GM12872 (cell line): Measurements from ENCODE around the gene PTPRO.

Experiments used
- TF ChIP-seq, protein P1 (sequence below): IDR thresholded peaks from 3 replicates; pipeline ENCODE4 v1.5.1; 2011; ENCODE audit warnings: low read depth, mild to moderate bottlenecking, low read length, moderate library complexity; ENCODE audit not compliant: insufficient read depth

The PTPRO gene

DNA sequence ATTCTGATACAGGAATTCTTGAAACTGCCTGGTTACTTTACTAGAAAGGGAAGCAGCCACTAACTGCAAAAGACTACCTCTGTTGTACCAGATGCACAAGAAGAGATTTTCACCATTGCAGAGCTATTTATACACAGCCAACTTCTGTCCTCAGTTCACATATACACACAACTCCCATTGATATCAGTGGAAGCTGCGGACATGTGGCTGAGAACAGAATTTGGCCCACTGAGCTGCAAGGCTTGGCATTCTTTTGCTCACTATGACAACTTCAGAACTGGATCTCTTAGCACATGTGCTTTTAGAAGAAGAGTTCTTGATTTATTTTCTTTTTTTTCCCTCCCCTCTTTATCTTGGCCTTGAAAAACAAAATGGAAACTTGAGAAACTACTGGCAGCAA lies 28.3 kb downstream of the PTPRO start:
- TF ChIP-seq, protein P1, sequence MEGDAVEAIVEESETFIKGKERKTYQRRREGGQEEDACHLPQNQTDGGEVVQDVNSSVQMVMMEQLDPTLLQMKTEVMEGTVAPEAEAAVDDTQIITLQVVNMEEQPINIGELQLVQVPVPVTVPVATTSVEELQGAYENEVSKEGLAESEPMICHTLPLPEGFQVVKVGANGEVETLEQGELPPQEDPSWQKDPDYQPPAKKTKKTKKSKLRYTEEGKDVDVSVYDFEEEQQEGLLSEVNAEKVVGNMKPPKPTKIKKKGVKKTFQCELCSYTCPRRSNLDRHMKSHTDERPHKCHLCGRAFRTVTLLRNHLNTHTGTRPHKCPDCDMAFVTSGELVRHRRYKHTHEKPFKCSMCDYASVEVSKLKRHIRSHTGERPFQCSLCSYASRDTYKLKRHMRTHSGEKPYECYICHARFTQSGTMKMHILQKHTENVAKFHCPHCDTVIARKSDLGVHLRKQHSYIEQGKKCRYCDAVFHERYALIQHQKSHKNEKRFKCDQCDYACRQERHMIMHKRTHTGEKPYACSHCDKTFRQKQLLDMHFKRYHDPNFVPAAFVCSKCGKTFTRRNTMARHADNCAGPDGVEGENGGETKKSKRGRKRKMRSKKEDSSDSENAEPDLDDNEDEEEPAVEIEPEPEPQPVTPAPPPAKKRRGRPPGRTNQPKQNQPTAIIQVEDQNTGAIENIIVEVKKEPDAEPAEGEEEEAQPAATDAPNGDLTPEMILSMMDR = no peak

GRCh38 chr12:15355766-15356165 lies 33.5 kb downstream of the PTPRO start:
- TF ChIP-seq, protein P1 = no peak

- TF ChIP-seq, protein P1 = no peak
These were observed 34.6 kb downstream of the PTPRO start for GRCh38 chr12:15356951-15357364.

- TF ChIP-seq, protein P1 = no peak
These were observed 42.2 kb downstream of the PTPRO start for GRCh38 chr12:15364221-15365160.

- TF ChIP-seq, protein P1 = no peak
These were observed 46.5 kb downstream of the PTPRO start for GRCh38 chr12:15368812-15369211.

DNA sequence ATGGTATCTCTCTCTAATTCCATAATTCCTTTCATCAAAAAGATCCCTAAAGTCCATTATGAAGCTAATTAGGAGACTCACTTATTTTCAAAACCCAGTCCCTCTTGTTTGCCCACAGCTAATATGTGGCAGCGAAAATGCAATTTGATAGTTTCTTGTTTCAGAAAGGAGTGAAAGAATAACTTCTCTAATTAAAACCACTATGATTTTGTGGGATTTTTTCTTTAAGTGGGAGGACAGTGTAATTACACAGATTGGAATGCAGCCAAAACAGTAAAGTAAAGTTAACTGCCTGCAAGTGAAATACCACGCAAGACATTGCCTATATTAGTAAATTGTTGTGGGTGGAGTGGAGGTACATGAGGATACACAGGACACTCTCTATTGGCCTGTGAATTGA lies 50.0 kb downstream of the PTPRO start:
- TF ChIP-seq, protein P1 = no peak

DNA sequence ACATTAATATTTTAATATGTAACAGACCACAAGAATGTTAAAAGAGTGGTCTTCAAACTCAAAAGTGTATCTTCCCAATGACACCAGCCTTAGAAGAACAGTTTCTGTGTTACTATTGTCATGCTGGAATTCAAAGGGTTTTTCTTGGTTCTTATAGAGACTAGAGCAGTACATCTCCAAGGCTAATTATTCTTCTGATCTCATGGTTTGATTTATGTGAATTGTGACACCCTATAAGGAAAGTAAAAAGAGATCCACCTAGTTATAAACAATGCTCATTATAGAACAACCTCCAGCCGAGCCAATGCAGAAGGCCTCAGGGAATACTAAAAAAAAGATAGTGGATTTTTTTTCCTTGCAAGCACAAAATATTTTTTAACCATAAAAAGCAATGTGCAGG lies 65.5 kb downstream of the PTPRO start:
- TF ChIP-seq, protein P1 = no peak
